Suprapubic skin (tissue), 4 donors: ENCODE measurements around the gene DUOXA1.

Experiments
- EP300 ChIP-seq: sonication (generic); formaldehyde crosslinking; IDR thresholded peaks from one replicate; pipeline ENCODE4 v1.6.1; 2017; ENCODE audit warnings: antibody characterized with exemption
- POLR2A ChIP-seq, 2 donors: fragments of 450-650 bp; IDR thresholded peaks; one replicate each; pipeline ENCODE4 v1.6.1; 2017; ENCODE audit warnings: antibody characterized with exemption in 2 of 2, mild to moderate bottlenecking in 2 of 2, moderate library complexity in 2 of 2
- POLR2AphosphoS5 ChIP-seq, 3 donors: sonication (generic); formaldehyde crosslinking; IDR thresholded peaks; one replicate each; pipeline ENCODE4 v1.6.1; 2017; ENCODE audit warnings: antibody characterized with exemption in 3 of 3
- TF ChIP-seq, protein P1 (sequence below), 2 donors: fragments of 200-600 bp in 1 of 2; fragments of 450-650 bp in 1 of 2; sonication (generic) in 1 of 2; IDR thresholded peaks; one replicate each; pipeline ENCODE4 v1.5.1; 2016 to 2019; ENCODE audit warnings: antibody characterized with exemption in 2 of 2, mild to moderate bottlenecking in 1 of 2, moderate library complexity in 1 of 2

DNA sequence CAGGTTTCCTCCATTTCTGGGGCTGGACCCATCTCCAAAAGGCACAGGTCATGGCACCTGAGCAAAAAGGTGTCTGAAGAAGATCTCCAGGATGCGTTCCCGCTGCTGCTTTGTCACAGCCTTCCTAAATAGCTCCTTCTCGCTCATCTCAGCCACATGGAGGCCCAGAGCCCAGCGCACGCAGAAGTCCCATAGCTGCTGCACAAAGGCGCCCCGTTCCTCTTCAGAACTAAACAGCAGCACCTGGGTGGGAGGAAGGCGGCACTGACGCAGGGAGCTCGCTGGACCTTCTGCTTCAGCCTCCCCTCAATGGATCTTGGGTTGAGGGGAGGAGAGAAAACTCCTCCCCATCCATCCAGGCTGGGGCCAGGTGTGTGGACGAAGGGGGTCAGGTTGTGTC is 24.1 kb downstream of the DUOXA1 start:
- TF ChIP-seq POLR2AphosphoS5 (IDR thresholded peaks at IDR 0.05) = no peak
- TF ChIP-seq, protein P1, sequence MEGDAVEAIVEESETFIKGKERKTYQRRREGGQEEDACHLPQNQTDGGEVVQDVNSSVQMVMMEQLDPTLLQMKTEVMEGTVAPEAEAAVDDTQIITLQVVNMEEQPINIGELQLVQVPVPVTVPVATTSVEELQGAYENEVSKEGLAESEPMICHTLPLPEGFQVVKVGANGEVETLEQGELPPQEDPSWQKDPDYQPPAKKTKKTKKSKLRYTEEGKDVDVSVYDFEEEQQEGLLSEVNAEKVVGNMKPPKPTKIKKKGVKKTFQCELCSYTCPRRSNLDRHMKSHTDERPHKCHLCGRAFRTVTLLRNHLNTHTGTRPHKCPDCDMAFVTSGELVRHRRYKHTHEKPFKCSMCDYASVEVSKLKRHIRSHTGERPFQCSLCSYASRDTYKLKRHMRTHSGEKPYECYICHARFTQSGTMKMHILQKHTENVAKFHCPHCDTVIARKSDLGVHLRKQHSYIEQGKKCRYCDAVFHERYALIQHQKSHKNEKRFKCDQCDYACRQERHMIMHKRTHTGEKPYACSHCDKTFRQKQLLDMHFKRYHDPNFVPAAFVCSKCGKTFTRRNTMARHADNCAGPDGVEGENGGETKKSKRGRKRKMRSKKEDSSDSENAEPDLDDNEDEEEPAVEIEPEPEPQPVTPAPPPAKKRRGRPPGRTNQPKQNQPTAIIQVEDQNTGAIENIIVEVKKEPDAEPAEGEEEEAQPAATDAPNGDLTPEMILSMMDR (IDR thresholded peaks at IDR 0.05) = no peak
- TF ChIP-seq EP300 = no peak
- no peak for TF ChIP-seq POLR2A (IDR thresholded peaks at IDR 0.05)
